Naive thymus-derived CD4-positive, alpha-beta T cell (primary cell): ENCODE data around the gene MYO9A. TPM values are rescaled to one million over a fixed set of nuclear protein-coding genes. Genes with fewer than 3 reads are reported as not detected.
"Not testable (repeated sequence)": the region's sequence is repeated elsewhere in the genome, so short reads cannot be mapped to it uniquely, and the experiment has no call there.

Experiments used
- ATAC-seq: fragments of 150-1000 bp; cut with Tn5 transposase; 2 replicates; pipeline ENCODE4 v1.10.0; 2021; ENCODE audit warnings: mild to moderate bottlenecking, moderate library complexity
- CTCF ChIA-PET: fragments of 350-600 bp; sonication (Branson Sonifier 250); formaldehyde crosslinking; loops from one replicate; lab custom pipeline; 2021; ENCODE audit warnings: antibody characterized with exemption; lab: Charles Lee
- POLR2A ChIA-PET: fragments of 350-600 bp; sonication (Branson Sonifier 250); formaldehyde crosslinking; loops from one replicate; lab custom pipeline; 2021; ENCODE audit warnings: antibody characterized with exemption, inconsistent platforms; lab: Charles Lee
- DNase-seq, 9 donors: peaks; one replicate each; pipeline versions ENCODE4 v3.0.0 to v3.0.0-alpha.2; 2020 to 2022; ENCODE audit warnings: mixed read lengths in 1 of 9
- H3K27ac ChIP-seq: one replicate; pipeline ENCODE4 v1.7.0; 2013; ENCODE audit warnings: mild to moderate bottlenecking, low read depth, low read length, moderate library complexity
- H3K27me3 ChIP-seq, 2 donors: one replicate each; pipeline ENCODE4 v1.7.0; 2013; ENCODE audit warnings: low read length in 2 of 2, mild to moderate bottlenecking in 2 of 2, moderate library complexity in 2 of 2; ENCODE audit not compliant: control insufficient read depth in 2 of 2, insufficient read depth in 2 of 2
- H3K36me3 ChIP-seq, 3 experiments: 1 replicate in 2 of 3; 2 replicates in 1 of 3; pipeline ENCODE4 v1.7.0; 2013; ENCODE audit warnings: low read length in 3 of 3, mild to moderate bottlenecking in 3 of 3, moderate library complexity in 1 of 3; ENCODE audit not compliant: insufficient read depth in 3 of 3, control insufficient read depth in 2 of 3
- H3K4me1 ChIP-seq, 2 donors: one replicate each; pipeline ENCODE4 v1.7.0; 2013; ENCODE audit warnings: low read length in 2 of 2, mild to moderate bottlenecking in 2 of 2, moderate library complexity in 1 of 2; ENCODE audit not compliant: control insufficient read depth in 2 of 2, insufficient read depth in 2 of 2
- H3K4me3 ChIP-seq: 2 replicates; pipeline ENCODE4 v1.7.0; 2013; ENCODE audit warnings: mild to moderate bottlenecking, low read length
- H3K9me3 ChIP-seq, 3 experiments: 1 replicate in 2 of 3; 2 replicates in 1 of 3; pipeline ENCODE4 v1.7.0; 2013; ENCODE audit warnings: low read length in 3 of 3; ENCODE audit not compliant: control insufficient read depth in 2 of 3
- H3K27ac Mint-ChIP-seq, 9 donors: one replicate each; pipeline ENCODE4 v1.8.0; 2020 to 2022; ENCODE audit warnings: mixed read lengths in 9 of 9, mild to moderate bottlenecking in 8 of 9, moderate library complexity in 5 of 9, inconsistent platforms in 2 of 9
- H3K27me3 Mint-ChIP-seq, 5 donors: one replicate each; pipeline ENCODE4 v1.8.0; 2021 to 2022; ENCODE audit warnings: mixed read lengths in 5 of 5, mild to moderate bottlenecking in 1 of 5
- H3K36me3 Mint-ChIP-seq, 5 donors: one replicate each; pipeline ENCODE4 v1.8.0; 2020 to 2022; ENCODE audit warnings: mixed read lengths in 5 of 5, mild to moderate bottlenecking in 3 of 5, inconsistent platforms in 1 of 5
- H3K4me1 Mint-ChIP-seq, 7 donors: one replicate each; pipeline ENCODE4 v1.8.0; 2020 to 2022; ENCODE audit warnings: mixed read lengths in 7 of 7, mild to moderate bottlenecking in 3 of 7, inconsistent platforms in 1 of 7
- H3K4me3 Mint-ChIP-seq, 10 donors: one replicate each; pipeline ENCODE4 v1.8.0; 2020 to 2022; ENCODE audit warnings: mild to moderate bottlenecking in 10 of 10, mixed read lengths in 10 of 10, moderate library complexity in 6 of 10, inconsistent platforms in 2 of 10
- H3K9me3 Mint-ChIP-seq, 11 donors: one replicate each; pipeline ENCODE4 v1.8.0; 2020 to 2022; ENCODE audit warnings: mixed read lengths in 11 of 11, mild to moderate bottlenecking in 4 of 11, inconsistent platforms in 1 of 11, moderate library complexity in 1 of 11
- intact Hi-C, 2 donors: fragments of 100-400 bp; cut with micrococcal nuclease; formaldehyde crosslinking; loops; one replicate each; pipeline ENCODE4 v1.15.1; 2023
- polyA plus RNA-seq, 2 donors: library from polyadenylated mRNA; unstranded; fragments of 300-500 nt; fragmentation: Illumina TruSeq; gene quantifications; one replicate each; pipeline ENCODE4 v1.2.3, GENCODE V29; 2021
- total RNA-seq, 6 experiments: library from RNA in 5 of 6; stranded (reverse) in 5 of 6; gene quantifications; 1 replicate in 5 of 6; 2 replicates in 1 of 6; pipeline ENCODE4 v1.2.3 and lab custom pipeline; 2021 to 2026

Gene MYO9A
- total and polyA plus RNA-seq, 7 experiments from 2014 or later = 8.4 to 53.3 (median 29.0) TPM

- peaks cover 0 to 4% (median 0%) of the 10 kb centered on the region in 7 donors for H3K4me1 Mint-ChIP-seq
- H3K4me3 ChIP-seq = no peak overlapping the region
- no peak for DNase-seq
- ChIA-PET POLR2A (no interaction called here), CTCF (no interaction called here)
- no peaks in the 10 kb centered on the region for H3K9me3 ChIP-seq
- H3K27ac Mint-ChIP-seq = no peak overlapping the region
- H3K4me1 ChIP-seq = no peaks in the 10 kb centered on the region
- peaks cover 0 to 41% (median 17%) of the 10 kb centered on the region in 5 donors for H3K36me3 Mint-ChIP-seq
- H3K9me3 Mint-ChIP-seq = no peaks in the 10 kb centered on the region
- H3K36me3 ChIP-seq = peaks cover 0 to 9% (median 0%) of the 10 kb centered on the region in 3 experiments
- no peaks in the 10 kb centered on the region for H3K27me3 ChIP-seq
- H3K4me3 Mint-ChIP-seq = no peak overlapping the region
- H3K27ac ChIP-seq = no peak overlapping the region
- no peak for ATAC-seq
- intact Hi-C loops = no loop called here
- H3K27me3 Mint-ChIP-seq = no peaks in the 10 kb centered on the region
Measured at GRCh38 chr15:72006382-72006781, 111.6 kb downstream of the MYO9A start.

GRCh38 chr15:72005483-72005882 is 112.5 kb downstream of the MYO9A start:
- no peak overlapping the region for H3K4me3 Mint-ChIP-seq
- no peaks in the 10 kb centered on the region for H3K9me3 ChIP-seq
- H3K27me3 ChIP-seq = no peaks in the 10 kb centered on the region
- H3K27ac ChIP-seq = no peak overlapping the region
- no peaks in the 10 kb centered on the region for H3K9me3 Mint-ChIP-seq
- intact Hi-C loops = no loop called here
- peaks cover 0 to 9% (median 0%) of the 10 kb centered on the region in 3 experiments for H3K36me3 ChIP-seq
- peaks cover 0 to 4% (median 0%) of the 10 kb centered on the region in 7 donors for H3K4me1 Mint-ChIP-seq
- DNase-seq (no peak), ATAC-seq (no peak)
- ChIA-PET CTCF (interaction anchor here (0.6 kb wide), 1 partner anchor 465 kb away, joined by 3 read pairs; no protein-coding TSS in a partner anchor), POLR2A (no interaction called here)
- H3K36me3 Mint-ChIP-seq = peaks cover 0 to 44% (median 18%) of the 10 kb centered on the region in 5 donors
- H3K27me3 Mint-ChIP-seq = no peaks in the 10 kb centered on the region
- H3K4me3 ChIP-seq = no peak overlapping the region
- H3K27ac Mint-ChIP-seq = no peak overlapping the region
- no peaks in the 10 kb centered on the region for H3K4me1 ChIP-seq

GRCh38 chr15:71999807-72000206 is 118.1 kb downstream of the MYO9A start:
- ChIA-PET CTCF (no interaction called here), POLR2A (no interaction called here)
- Mint-ChIP-seq H3K27me3 (no peaks in the 10 kb centered on the region), H3K27ac (no peak overlapping the region), H3K9me3 (peaks cover 0 to 13% (median 2%) of the 10 kb centered on the region in 11 donors), H3K4me3 (no peak overlapping the region), H3K36me3 (peaks cover 11 to 51% (median 39%) of the 10 kb centered on the region in 5 donors), H3K4me1 (no peaks in the 10 kb centered on the region)
- Histone ChIP-seq H3K27ac (no peak overlapping the region), H3K27me3 (no peaks in the 10 kb centered on the region), H3K4me1 (no peaks in the 10 kb centered on the region), H3K36me3 (peaks cover 0 to 17% (median 3%) of the 10 kb centered on the region in 3 experiments), H3K9me3 (no peaks in the 10 kb centered on the region), H3K4me3 (no peak overlapping the region)
- ATAC-seq (no peak), DNase-seq (no peak)
- intact Hi-C loops = no loop called here

- POLR2A ChIA-PET, H3K4me1 Mint-ChIP-seq, H3K4me1 ChIP-seq, H3K4me3 Mint-ChIP-seq, H3K27ac ChIP-seq, H3K4me3 ChIP-seq, CTCF ChIA-PET, H3K27me3 Mint-ChIP-seq, H3K9me3 ChIP-seq, DNase-seq, H3K27ac Mint-ChIP-seq, H3K27me3 ChIP-seq, intact Hi-C loops, ATAC-seq: not testable (repeated sequence)
- peaks cover 0 to 17% (median 3%) of the 10 kb centered on the region in 3 experiments for H3K36me3 ChIP-seq
- Mint-ChIP-seq H3K9me3 (peaks cover 0 to 13% (median 2%) of the 10 kb centered on the region in 11 donors), H3K36me3 (peaks cover 11 to 50% (median 39%) of the 10 kb centered on the region in 5 donors)
Measured at GRCh38 chr15:71998717-71999116, 119.2 kb downstream of the MYO9A start.

- no peaks in the 10 kb centered on the region for H3K4me1 ChIP-seq
- CTCF ChIA-PET = no interaction called here
- ATAC-seq (no peak), DNase-seq (no peak)
- H3K9me3 ChIP-seq = no peaks in the 10 kb centered on the region
- no peaks in the 10 kb centered on the region for H3K4me1 Mint-ChIP-seq
- peaks cover 0 to 13% (median 2%) of the 10 kb centered on the region in 11 donors for H3K9me3 Mint-ChIP-seq
- H3K4me3 ChIP-seq = no peak overlapping the region
- H3K27me3 Mint-ChIP-seq = no peaks in the 10 kb centered on the region
- H3K27ac Mint-ChIP-seq = no peak overlapping the region
- H3K36me3 ChIP-seq = peaks cover 0 to 17% (median 3%) of the 10 kb centered on the region in 3 experiments
- intact Hi-C loops = no loop called here
- H3K4me3 Mint-ChIP-seq = no peak overlapping the region
- POLR2A ChIA-PET = no interaction called here
- H3K36me3 Mint-ChIP-seq = peaks cover 11 to 48% (median 38%) of the 10 kb centered on the region in 5 donors
- no peaks in the 10 kb centered on the region for H3K27me3 ChIP-seq
- no peak overlapping the region for H3K27ac ChIP-seq
Measured at GRCh38 chr15:71997691-71998090, 120.3 kb downstream of the MYO9A start.

GRCh38 chr15:71975816-71976150 is 142.2 kb downstream of the MYO9A start:
- no peaks in the 10 kb centered on the region for H3K36me3 ChIP-seq
- intact Hi-C loops = no loop called here

GRCh38 chr15:71974211-71974610 is 143.7 kb downstream of the MYO9A start:
- Mint-ChIP-seq H3K36me3 (peaks cover 0 to 55% (median 14%) of the 10 kb centered on the region in 5 donors), H3K27me3 (no peaks in the 10 kb centered on the region), H3K4me3 (no peak overlapping the region), H3K27ac (no peak overlapping the region), H3K4me1 (no peaks in the 10 kb centered on the region), H3K9me3 (no peaks in the 10 kb centered on the region)
- Histone ChIP-seq H3K9me3 (no peaks in the 10 kb centered on the region), H3K27ac (no peak overlapping the region), H3K27me3 (no peaks in the 10 kb centered on the region), H3K4me1 (no peaks in the 10 kb centered on the region), H3K36me3 (no peaks in the 10 kb centered on the region), H3K4me3 (no peak overlapping the region)
- intact Hi-C loops = no loop called here
- ChIA-PET CTCF (no interaction called here), POLR2A (no interaction called here)
- ATAC-seq (no peak), DNase-seq (no peak)

More at GRCh38 chr15:71975816-71976150, 142.2 kb downstream of the MYO9A start:
- Mint-ChIP-seq H3K27me3 (no peaks in the 10 kb centered on the region), H3K9me3 (no peaks in the 10 kb centered on the region), H3K27ac (no peak overlapping the region), H3K4me1 (no peaks in the 10 kb centered on the region), H3K4me3 (no peak overlapping the region), H3K36me3 (peaks cover 0 to 56% (median 17%) of the 10 kb centered on the region in 5 donors)
- Histone ChIP-seq H3K4me1 (no peaks in the 10 kb centered on the region), H3K9me3 (no peaks in the 10 kb centered on the region), H3K27ac (no peak overlapping the region), H3K4me3 (no peak overlapping the region), H3K27me3 (no peaks in the 10 kb centered on the region)
- ChIA-PET CTCF (no interaction called here), POLR2A (no interaction called here)
- DNase-seq = no peak
- no peak for ATAC-seq
